DOHH2 (cell line): ENCODE measurements around the gene ADGRB3.

Experiments
- CTCF ChIP-seq: fragments of 200-600 bp; sonication (generic); IDR thresholded peaks from one replicate; pipeline ENCODE4 v1.5.1; 2014; ENCODE audit warnings: antibody characterized with exemption, mild to moderate bottlenecking, low read depth, low read length; ENCODE audit not compliant: poor library complexity, severe bottlenecking
- EZH2phosphoT487 ChIP-seq: fragments of 200-600 bp; sonication (generic); IDR thresholded peaks from 2 replicates; pipeline ENCODE4 v1.6.1; 2017; ENCODE audit warnings: borderline replicate concordance, mild to moderate bottlenecking, antibody characterized with exemption, low read length, moderate library complexity, mixed read lengths

DNA sequence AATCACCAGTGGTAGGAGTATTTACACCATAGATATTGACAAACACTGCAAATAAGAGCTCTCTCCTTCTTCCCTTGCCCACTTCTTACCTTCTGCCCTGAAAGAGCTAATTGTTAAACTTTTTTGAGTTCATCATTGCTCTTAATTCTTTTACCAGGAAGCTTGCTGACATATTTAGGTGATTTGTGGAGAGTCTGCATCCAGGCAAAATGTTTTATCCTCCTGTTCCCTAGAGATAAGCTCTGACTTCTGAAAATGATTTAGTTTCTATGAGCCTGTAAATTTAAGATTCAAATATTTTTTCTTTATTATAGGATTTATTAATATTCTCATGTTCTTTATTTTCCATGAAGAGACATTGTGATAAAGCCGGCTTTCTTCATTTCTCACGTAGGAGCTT is 81.5 kb downstream of the ADGRB3 start:
- no peak for TF ChIP-seq CTCF
- no peak for TF ChIP-seq EZH2phosphoT487
